SK-N-SH treated with all-trans-retinoic acid at 6 μM for 48 hours (cell line): ENCODE data around the gene ATP23.
A peak's percentile ranks its signal among the peaks of the same experiment; 100 is the strongest.

Experiments used
- ATAC-seq: fragments of 200-7000 bp; cut with Tn5 transposase; 3 replicates; pipeline ENCODE4 v1.9.1; 2020; ENCODE audit warnings: mild to moderate bottlenecking, moderate library complexity
- ARNTL ChIP-seq: fragments of 450-650 bp; formaldehyde crosslinking; IDR thresholded peaks from 2 replicates; pipeline ENCODE4 v1.5.0; 2020; ENCODE audit warnings: low read depth, mild to moderate bottlenecking, moderate library complexity, borderline replicate concordance
- BACH2 ChIP-seq: fragments of 250-450 bp; sonication (Bioruptor Pico); IDR thresholded peaks from 2 replicates; pipeline ENCODE4 v1.9.0; 2021; ENCODE audit warnings: mild to moderate bottlenecking, borderline replicate concordance
- CREB5 ChIP-seq: fragments of 250-450 bp; sonication (Bioruptor Pico); IDR thresholded peaks from 2 replicates; pipeline ENCODE4 v1.5.1; 2020; ENCODE audit warnings: low read depth, mild to moderate bottlenecking, moderate library complexity
- CSDC2 ChIP-seq: fragments of 250-450 bp; sonication (Bioruptor Pico); IDR thresholded peaks from 2 replicates; pipeline ENCODE4 v1.5.0; 2020; ENCODE audit warnings: mild to moderate bottlenecking, moderate library complexity
- ESRRG ChIP-seq: fragments of 250-450 bp; sonication (Bioruptor Pico); IDR thresholded peaks from 2 replicates; pipeline ENCODE4 v1.6.1; 2021; ENCODE audit warnings: mild to moderate bottlenecking
- GLIS3 ChIP-seq: fragments of 250-450 bp; sonication (Bioruptor Pico); IDR thresholded peaks from 2 replicates; pipeline ENCODE4 v1.5.0; 2020; ENCODE audit warnings: mild to moderate bottlenecking, moderate library complexity
- ISL1 ChIP-seq: fragments of 250-450 bp; sonication (Bioruptor Pico); IDR thresholded peaks from 2 replicates; pipeline ENCODE4 v2.1.2; 2022; ENCODE audit warnings: mild to moderate bottlenecking, moderate library complexity
- OSR1 ChIP-seq: fragments of 250-450 bp; sonication (Bioruptor Pico); IDR thresholded peaks from 2 replicates; pipeline ENCODE4 v1.8.0; 2022; ENCODE audit warnings: moderate library complexity, mild to moderate bottlenecking, inconsistent platforms
- PPARA ChIP-seq: fragments of 250-450 bp; sonication (Bioruptor Pico); IDR thresholded peaks from 2 replicates; pipeline ENCODE4 v1.5.0; 2020; ENCODE audit warnings: mild to moderate bottlenecking, borderline replicate concordance
- RARB ChIP-seq: fragments of 250-450 bp; sonication (Bioruptor Pico); IDR thresholded peaks from 2 replicates; pipeline ENCODE4 v1.8.0; 2021; ENCODE audit warnings: mild to moderate bottlenecking, moderate library complexity
- SNAI2 ChIP-seq: fragments of 250-450 bp; sonication (Bioruptor Pico); IDR thresholded peaks from 2 replicates; pipeline ENCODE4 v1.5.0; 2020; ENCODE audit warnings: mild to moderate bottlenecking, moderate library complexity
- TCF4 ChIP-seq: fragments of 250-450 bp; sonication (Bioruptor Pico); IDR thresholded peaks from 2 replicates; pipeline ENCODE4 v1.8.0; 2021; ENCODE audit warnings: mild to moderate bottlenecking, moderate library complexity, borderline replicate concordance
- TOX ChIP-seq: fragments of 250-450 bp; sonication (Bioruptor Pico); IDR thresholded peaks from 2 replicates; pipeline ENCODE4 v1.8.0; 2021; ENCODE audit warnings: mild to moderate bottlenecking, moderate library complexity, borderline replicate concordance
- ZC3H10 ChIP-seq: fragments of 250-450 bp; sonication (Bioruptor Pico); IDR thresholded peaks from 2 replicates; pipeline ENCODE4 v1.5.1; 2021; ENCODE audit warnings: mild to moderate bottlenecking, moderate library complexity
- ZFP3 ChIP-seq: fragments of 250-450 bp; sonication (Bioruptor Pico); IDR thresholded peaks from 2 replicates; pipeline ENCODE4 v1.5.0; 2020; ENCODE audit warnings: mild to moderate bottlenecking, moderate library complexity
- ZFP30 ChIP-seq: fragments of 450-650 bp; formaldehyde crosslinking; IDR thresholded peaks from 2 replicates; pipeline ENCODE4 v1.5.0; 2022; ENCODE audit warnings: mild to moderate bottlenecking, moderate library complexity
- ZNF565 ChIP-seq: fragments of 450-650 bp; formaldehyde crosslinking; conservative IDR thresholded peaks from 2 replicates; pipeline ENCODE4 v1.5.0; 2020; ENCODE audit warnings: low read depth, mild to moderate bottlenecking, moderate library complexity
- ZNF70 ChIP-seq: fragments of 450-650 bp; formaldehyde crosslinking; IDR thresholded peaks from 2 replicates; pipeline ENCODE4 v1.5.0; 2020; ENCODE audit warnings: mild to moderate bottlenecking, moderate library complexity
- ZNF8 ChIP-seq: fragments of 450-650 bp; formaldehyde crosslinking; IDR thresholded peaks from 2 replicates; pipeline ENCODE4 v1.5.0; 2020; ENCODE audit warnings: mild to moderate bottlenecking, moderate library complexity

The ATP23 gene

DNA sequence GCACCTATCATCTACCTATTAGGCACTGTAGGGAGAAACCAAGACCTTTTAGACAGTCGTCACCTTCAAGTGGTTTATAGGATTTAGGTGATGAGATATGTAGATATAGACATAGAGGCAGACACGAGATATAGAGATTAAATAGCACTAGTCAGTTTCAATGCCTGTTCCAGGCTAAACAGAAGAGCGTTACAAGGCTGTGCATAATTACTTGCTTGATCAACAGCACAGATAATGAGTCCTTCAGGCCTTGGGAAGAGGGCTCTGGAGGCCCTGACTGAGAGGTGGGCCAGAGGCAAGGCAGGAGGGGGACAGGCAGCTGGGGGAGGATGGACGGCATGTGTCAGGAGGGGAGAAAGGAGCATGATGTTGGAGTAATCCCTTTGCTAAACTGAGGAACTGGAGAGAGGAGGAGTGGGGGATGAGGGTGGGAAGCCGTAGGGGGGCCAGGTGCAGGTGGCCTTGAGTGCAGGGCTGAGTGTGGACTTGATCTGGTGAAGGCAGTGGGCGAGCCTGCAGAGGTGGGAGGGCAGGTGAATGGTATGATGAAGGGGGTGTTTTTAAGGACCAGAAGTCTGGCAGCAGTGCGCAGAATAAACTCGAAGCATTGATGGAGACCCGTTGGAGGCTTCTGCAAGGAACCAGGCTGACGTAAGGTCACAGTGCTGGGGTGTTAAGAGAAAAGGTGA is 43.9 kb upstream of the ATP23 start (continued):
- TF ChIP-seq CSDC2 (CRISPR knock-in tag) = no peak
- TF ChIP-seq PPARA (CRISPR knock-in tag) = no peak

- ATAC-seq = no peak
These were observed 42.9 kb upstream of the ATP23 start for GRCh38 chr12:57898308-57898970.

DNA sequence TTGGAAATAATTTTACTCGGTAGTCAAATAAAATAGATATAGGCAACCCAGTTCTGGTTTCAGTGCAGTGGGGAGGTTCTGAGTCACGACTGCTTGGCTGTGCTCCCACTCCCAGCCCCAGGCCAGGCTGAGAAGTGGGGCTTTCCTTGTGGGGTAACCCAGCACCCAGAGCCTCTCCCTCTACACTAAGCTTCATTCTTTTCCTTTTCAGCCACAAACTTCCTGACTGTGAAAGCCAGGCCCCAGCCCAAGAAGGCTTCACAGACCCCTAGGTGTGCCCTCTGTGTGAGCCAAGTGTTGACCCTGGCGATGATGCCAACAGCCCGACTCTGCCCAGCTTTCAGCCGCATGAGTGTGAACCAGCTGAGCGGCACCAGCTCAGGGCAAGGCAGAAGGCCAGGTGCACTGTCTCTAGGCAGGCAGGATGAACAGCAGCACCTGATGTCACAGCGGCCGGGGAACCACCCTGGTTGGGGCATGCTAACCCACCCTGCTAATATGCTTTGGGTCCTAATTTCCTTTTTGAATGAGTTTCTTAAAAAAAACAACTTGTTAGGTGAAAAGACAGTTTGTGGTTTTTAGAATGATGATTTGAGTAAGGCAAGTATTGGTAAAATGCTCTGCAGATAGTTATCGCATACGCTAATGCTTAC is 42.2 kb upstream of the ATP23 start:
- peak; percentile 38 for ATAC-seq

More at GRCh38 chr12:57898308-57898970, 42.9 kb upstream of the ATP23 start:
- no peak for TF ChIP-seq ARNTL (CRISPR knock-in tag)
- no peak for TF ChIP-seq PPARA (CRISPR knock-in tag)
- TF ChIP-seq ISL1 (CRISPR knock-in tag) = no peak
- TF ChIP-seq ZNF565 = no peak
- TF ChIP-seq ZFP3 (CRISPR knock-in tag) = no peak
- TF ChIP-seq, all 23 proteins: peak for 0

DNA sequence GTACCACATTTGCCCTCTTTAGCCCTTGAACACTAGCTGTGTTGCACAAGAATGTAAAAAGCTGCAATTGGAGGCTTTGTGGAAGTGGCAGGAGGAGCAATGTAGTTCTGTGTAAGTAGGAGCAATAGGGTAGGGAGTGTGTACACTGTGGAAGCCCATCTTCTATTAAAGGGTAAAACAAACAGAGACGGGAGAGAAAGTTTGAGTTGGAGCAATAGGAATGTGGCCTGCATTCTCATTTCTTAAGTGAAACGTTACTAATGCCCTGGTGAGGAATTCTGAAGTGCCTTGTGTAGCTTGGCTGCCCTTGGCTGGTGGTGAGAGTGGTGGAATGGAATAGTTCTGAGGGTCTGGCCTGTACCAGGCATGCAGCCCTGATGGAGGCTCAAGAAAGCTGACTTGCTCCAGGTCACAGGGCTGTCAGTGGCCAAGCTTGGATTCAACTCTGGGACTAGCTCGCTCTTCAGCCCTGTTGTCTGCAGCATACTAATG is 38.8 kb upstream of the ATP23 start:
- no peak for ATAC-seq
- TF ChIP-seq ZC3H10 (CRISPR knock-in tag) = no peak
- TF ChIP-seq TOX (CRISPR knock-in tag) = no peak
- TF ChIP-seq BACH2 (CRISPR knock-in tag) = no peak

More for the DNA sequence above, 42.2 kb upstream of the ATP23 start:
- TF ChIP-seq ISL1 (CRISPR knock-in tag) (no peak), ZNF565 (no peak), OSR1 (CRISPR knock-in tag) (no peak), ARNTL (CRISPR knock-in tag) (no peak), ZFP3 (CRISPR knock-in tag) (no peak), ZFP30 (CRISPR knock-in tag) (no peak), CREB5 (CRISPR knock-in tag) (no peak), RARB (CRISPR knock-in tag) (no peak), ESRRG (no peak), CSDC2 (CRISPR knock-in tag) (no peak), ZNF70 (CRISPR knock-in tag) (no peak), ZNF8 (CRISPR knock-in tag) (no peak), GLIS3 (no peak), SNAI2 (CRISPR knock-in tag) (no peak)

DNA sequence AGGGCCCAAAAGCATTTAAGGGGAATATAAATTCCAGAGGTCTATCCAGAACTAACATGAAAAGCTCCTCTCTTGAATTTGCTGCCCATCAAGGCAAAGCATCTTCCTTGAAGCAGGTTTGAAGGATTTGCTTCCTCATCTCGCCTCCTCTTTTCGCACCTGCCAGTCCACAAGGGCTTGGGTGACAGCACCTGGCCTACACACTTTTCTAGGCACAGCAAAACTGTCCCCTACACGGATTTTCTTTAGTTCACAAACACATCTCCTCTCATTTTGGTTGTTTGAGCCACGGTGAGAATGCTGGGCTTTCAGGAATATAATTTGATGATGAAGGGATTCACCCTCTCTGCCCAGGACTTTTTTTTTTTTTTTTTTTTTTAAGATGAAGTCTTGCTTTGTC is 36.9 kb upstream of the ATP23 start:
- ATAC-seq = no peak
- TF ChIP-seq ZFP30 (CRISPR knock-in tag) = no peak
- TF ChIP-seq PPARA (CRISPR knock-in tag) = no peak

- TF ChIP-seq ARNTL (CRISPR knock-in tag) (no peak), TCF4 (CRISPR knock-in tag) (peak; percentile 33; the same call in 1 of the 2 replicates)
- ATAC-seq = peak; percentile 97
These were observed 36.2 kb upstream of the ATP23 start for GRCh38 chr12:57904848-57905811.

GRCh38 chr12:57905812-57906475 is 35.4 kb upstream of the ATP23 start:
- no peak for TF ChIP-seq TCF4 (CRISPR knock-in tag)
- TF ChIP-seq ARNTL (CRISPR knock-in tag) = no peak
- TF ChIP-seq ISL1 (CRISPR knock-in tag) = no peak
- TF ChIP-seq CREB5 (CRISPR knock-in tag) = no peak
- TF ChIP-seq ZFP30 (CRISPR knock-in tag) = no peak
- no peak for TF ChIP-seq ZNF565
- TF ChIP-seq OSR1 (CRISPR knock-in tag) = no peak
- TF ChIP-seq CSDC2 (CRISPR knock-in tag) = no peak
- TF ChIP-seq ESRRG = no peak
- TF ChIP-seq GLIS3 = no peak
- TF ChIP-seq ZFP3 (CRISPR knock-in tag) = no peak
- no peak for TF ChIP-seq RARB (CRISPR knock-in tag)
- TF ChIP-seq BACH2 (CRISPR knock-in tag) = no peak
- TF ChIP-seq ZC3H10 (CRISPR knock-in tag) = no peak
- no peak for TF ChIP-seq ZNF8 (CRISPR knock-in tag)
- ATAC-seq = no peak
